GM18511 (cell line): ENCODE data around the gene ACAD11.
"Not testable (repeated sequence)": the region's sequence is repeated elsewhere in the genome, so short reads cannot be mapped to it uniquely, and the experiment has no call there.

Source experiments
- ATAC-seq: cut with Tn5 transposase; IDR thresholded peaks from one replicate; pipeline ENCODE4 v1.9.1; 2021; ENCODE audit warnings: mild to moderate bottlenecking, moderate library complexity; ENCODE audit not compliant: unreplicated experiment

Gene ACAD11

GRCh38 chr3:132556036-132556386 lies 103.6 kb downstream of the ACAD11 start:
- ATAC-seq = not testable (repeated sequence)

GRCh38 chr3:132555306-132556035 lies 104.1 kb downstream of the ACAD11 start:
- ATAC-seq = no peak

- ATAC-seq = no peak
These were observed 105.2 kb downstream of the ACAD11 start for GRCh38 chr3:132554437-132554836.

GRCh38 chr3:132553826-132554225 lies 105.8 kb downstream of the ACAD11 start:
- ATAC-seq = no peak

GRCh38 chr3:132550579-132551305 lies 108.9 kb downstream of the ACAD11 start:
- ATAC-seq = peak; percentile 4

- peak; percentile 87 for ATAC-seq
These were observed 109.6 kb downstream of the ACAD11 start for GRCh38 chr3:132549890-132550578.

- no peak for ATAC-seq
These were observed 110.4 kb downstream of the ACAD11 start for GRCh38 chr3:132549169-132549568.

GRCh38 chr3:132545471-132545870 lies 114.1 kb downstream of the ACAD11 start:
- ATAC-seq = no peak

- ATAC-seq = no peak
These were observed 115.5 kb downstream of the ACAD11 start for GRCh38 chr3:132544130-132544529.

- no peak for ATAC-seq
These were observed 116.4 kb downstream of the ACAD11 start for GRCh38 chr3:132543011-132543739.

GRCh38 chr3:132542577-132542976 lies 117.0 kb downstream of the ACAD11 start:
- no peak for ATAC-seq

GRCh38 chr3:132539681-132540080 lies 119.9 kb downstream of the ACAD11 start:
- no peak for ATAC-seq

- ATAC-seq = no peak
These were observed 121.5 kb downstream of the ACAD11 start for GRCh38 chr3:132538072-132538471.

- no peak for ATAC-seq
These were observed 122.3 kb downstream of the ACAD11 start for GRCh38 chr3:132537297-132537696.

- no peak for ATAC-seq
These were observed 123.0 kb downstream of the ACAD11 start for GRCh38 chr3:132536442-132537153.

GRCh38 chr3:132535575-132536441 lies 123.8 kb downstream of the ACAD11 start:
- peak; percentile 57 for ATAC-seq

GRCh38 chr3:132530624-132531023 lies 129.0 kb downstream of the ACAD11 start:
- ATAC-seq = no peak

- ATAC-seq = peak; percentile 64
These were observed 137.3 kb downstream of the ACAD11 start for GRCh38 chr3:132522353-132522752.

GRCh38 chr3:132521901-132522300 lies 137.7 kb downstream of the ACAD11 start:
- ATAC-seq = no peak

- no peak for ATAC-seq
These were observed 139.7 kb downstream of the ACAD11 start for GRCh38 chr3:132519914-132520313.
